Left lobe of liver (tissue), 2 donors: ENCODE measurements around the gene ELAPOR1. TPM values are rescaled to one million over a fixed set of nuclear protein-coding genes. Genes with fewer than 3 reads are reported as not detected.
"Not testable (repeated sequence)": the region's sequence is repeated elsewhere in the genome, so short reads cannot be mapped to it uniquely, and the experiment has no call there.

Experiments
- ATAC-seq: fragments of 200-7000 bp; cut with Tn5 transposase; one replicate; pipeline ENCODE4 v1.9.1; 2020; ENCODE audit warnings: mild to moderate bottlenecking, moderate library complexity
- DNase-seq: peaks from one replicate; pipeline ENCODE4 v3.0.0-alpha.2; 2020; ENCODE audit warnings: low spot score
- total RNA-seq: library from RNA; stranded (reverse); gene quantifications from one replicate; pipeline ENCODE4 v1.2.1, GENCODE V29; 2021
- donor health status: DM: no; HTN: no; CAD: no; lungs with moderate emphysema.
- donor health status: DM: no; HTN: yes; CAD: no.

The ELAPOR1 gene
- total RNA-seq, 1 donor from 2014 or later = 0.48 TPM

GRCh38 chr1:109135940-109136339 lies 22.0 kb downstream of the ELAPOR1 start:
- no peak for ATAC-seq
- no peak for DNase-seq

- no peak for DNase-seq
- no peak for ATAC-seq
Observed at GRCh38 chr1:109136766-109137165, 22.9 kb downstream of the ELAPOR1 start.

GRCh38 chr1:109137958-109138357 lies 24.0 kb downstream of the ELAPOR1 start:
- DNase-seq = peak; percentile 54
- peak; percentile 31 for ATAC-seq

GRCh38 chr1:109138358-109138757 lies 24.4 kb downstream of the ELAPOR1 start:
- peak; percentile 74 for ATAC-seq
- DNase-seq = peak; percentile 64

- DNase-seq (no peak), ATAC-seq (no peak)
Observed at GRCh38 chr1:109140392-109140791, 26.5 kb downstream of the ELAPOR1 start.

GRCh38 chr1:109142260-109142659 lies 28.3 kb downstream of the ELAPOR1 start:
- DNase-seq (no peak), ATAC-seq (no peak)

GRCh38 chr1:109142725-109143124 lies 28.8 kb downstream of the ELAPOR1 start:
- not testable (repeated sequence) for ATAC-seq, DNase-seq

GRCh38 chr1:109148987-109149561 lies 35.2 kb downstream of the ELAPOR1 start:
- DNase-seq (no peak), ATAC-seq (no peak)

- DNase-seq (peak; percentile 87), ATAC-seq (peak; percentile 91)
Observed at GRCh38 chr1:109149874-109150601, 36.1 kb downstream of the ELAPOR1 start.

GRCh38 chr1:109151146-109151990 lies 37.5 kb downstream of the ELAPOR1 start:
- ATAC-seq = peak; percentile 60
- DNase-seq = peak; percentile 53

- ATAC-seq (no peak), DNase-seq (no peak)
Observed at GRCh38 chr1:109152196-109152595, 38.3 kb downstream of the ELAPOR1 start.

- ATAC-seq (no peak), DNase-seq (no peak)
Observed at GRCh38 chr1:109156916-109157385, 43.0 kb downstream of the ELAPOR1 start.

GRCh38 chr1:109158433-109158832 lies 44.5 kb downstream of the ELAPOR1 start:
- ATAC-seq (no peak), DNase-seq (no peak)

- no peak for ATAC-seq
- no peak for DNase-seq
Observed at GRCh38 chr1:109159326-109159725, 45.4 kb downstream of the ELAPOR1 start.

GRCh38 chr1:109160071-109160840 lies 46.3 kb downstream of the ELAPOR1 start:
- ATAC-seq = no peak
- DNase-seq = no peak

GRCh38 chr1:109161858-109162606 lies 48.1 kb downstream of the ELAPOR1 start:
- DNase-seq (no peak), ATAC-seq (peak; percentile 82)

GRCh38 chr1:109162626-109163025 lies 48.7 kb downstream of the ELAPOR1 start:
- DNase-seq (no peak), ATAC-seq (no peak)

GRCh38 chr1:109163551-109163950 lies 49.6 kb downstream of the ELAPOR1 start:
- peak; percentile 26 for ATAC-seq

More at GRCh38 chr1:109163551-109163950, 49.6 kb downstream of the ELAPOR1 start:
- no peak for DNase-seq
